Adipose tissue (tissue), 3 donors: ENCODE data around the gene CYB5R2. TPM values are rescaled to one million over a fixed set of nuclear protein-coding genes. Genes with fewer than 3 reads are reported as not detected.

Source experiments
- polyA plus RNA-seq, 3 donors: library from polyadenylated mRNA; stranded (reverse); fragments of 200-250 nt; gene quantifications; one replicate each; pipeline ENCODE4 v1.2.3, GENCODE V29; 2013
- donor health status: healthy with polysubstance abuse.
- donor health status: Bipolar disorder and iron deficiency.
- donor health status: healthy.

CYB5R2 gene
- polyA plus RNA-seq, 3 donors = 3.0 to 17.9 (median 10.4) TPM

Other genes with a start within 250 kb of the CYB5R2 start
- gene OLFML1, start 188.0 kb downstream of the CYB5R2 start, polyA plus RNA-seq = 10 to 100 TPM in 1 of 3 donors, 1 to 10 TPM in 1, under 1 TPM in 1; 0.99 to 12.3 (median 4.7) TPM
- 10 to 100 TPM in 1 of 3 donors, 1 to 10 TPM in 2; 5.5 to 22.6 (median 8.1) TPM for gene PPFIBP2, start 159.5 kb downstream of the CYB5R2 start, polyA plus RNA-seq
- under 1 TPM in 1 of 3 donors, not detected in 2; 0.06 TPM for gene OVCH2, start 33.0 kb upstream of the CYB5R2 start, polyA plus RNA-seq
- gene OR5P2, start 123.4 kb upstream of the CYB5R2 start, polyA plus RNA-seq = not detected
- not detected for gene OR5P3, start 157.3 kb upstream of the CYB5R2 start, polyA plus RNA-seq